ENCODE measurements around the gene NUP93. TPM values are rescaled to one million over a fixed set of nuclear protein-coding genes. Genes with fewer than 3 reads are reported as not detected.
A peak's percentile ranks its signal among the peaks of the same experiment; 100 is the strongest.

The NUP93 gene
- total RNA-seq, 2 donors from 2014 or later, result 146 to 149 TPM

DNA sequence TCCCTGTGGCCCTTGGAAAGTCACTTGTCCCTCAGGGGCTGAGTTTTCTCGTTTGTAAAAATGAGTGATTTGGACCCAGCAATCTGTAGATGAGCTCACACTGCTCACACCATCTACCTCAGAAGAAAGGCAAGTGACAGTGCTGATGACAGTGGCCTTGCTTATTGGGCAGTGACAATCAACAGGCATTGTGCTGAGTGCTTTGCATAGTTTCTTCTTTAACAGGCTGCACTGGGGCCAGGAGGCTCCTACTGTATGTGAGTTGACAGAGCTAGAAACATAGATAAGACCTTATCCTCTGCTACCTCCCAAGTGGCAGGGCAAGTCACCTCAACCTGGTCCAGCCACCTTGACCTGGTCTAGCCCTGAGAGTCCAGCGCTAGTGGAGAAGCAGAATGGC lies 105.4 kb downstream of the NUP93 start:
- Mint-ChIP-seq H3K4me1 (peaks cover 8% of the 10 kb centered on the region), H3K9me3 (no peaks in the 10 kb centered on the region), H3K27ac (no peak overlapping the region), H3K36me3 (ENCODE audit: low read depth) (peaks cover 83% of the 10 kb centered on the region), H3K4me3 (no peak overlapping the region), H3K27me3 (ENCODE audit: insufficient read depth) (no peaks in the 10 kb centered on the region)
- Histone ChIP-seq H3K36me3 (ENCODE audit: control insufficient read depth, insufficient read depth, low read length) (peaks cover 82% of the 10 kb centered on the region), H3K27me3 (ENCODE audit: control insufficient read depth, insufficient read depth, low read length, poor library complexity, severe bottlenecking) (no peaks in the 10 kb centered on the region), H3K27ac (ENCODE audit: low read depth, low read length) (no peak overlapping the region), H3K9me3 (ENCODE audit: control insufficient read depth, low read length) (no peaks in the 10 kb centered on the region), H3K9ac (ENCODE audit: extremely low read depth, low read length, poor library complexity, severe bottlenecking) (no peak overlapping the region), H3K4me3 (ENCODE audit: low read length) (no peak overlapping the region), H3K4me1 (ENCODE audit: control insufficient read depth, insufficient read depth, low read length) (no peaks in the 10 kb centered on the region)
- DNase-seq, result no peak
- 92 to 94% methylated on average over 2 of the region's 2 CpGs for WGBS, 2 experiments (ENCODE audit: insufficient coverage in 1 of 2, insufficient read length in 1 of 2)
- TF ChIP-seq CTCF (conservative IDR thresholded peaks at IDR 0.05), result no peak

GRCh38 chr16:56836410-56837230 lies 106.7 kb downstream of the NUP93 start:
- Mint-ChIP-seq H3K27me3 (ENCODE audit: insufficient read depth) (no peaks in the 10 kb centered on the region), H3K9me3 (no peaks in the 10 kb centered on the region), H3K4me3 (no peak overlapping the region), H3K36me3 (ENCODE audit: low read depth) (peaks cover 86% of the 10 kb centered on the region), H3K27ac (peak overlapping the region; percentile 11), H3K4me1 (no peaks in the 10 kb centered on the region)
- Histone ChIP-seq H3K4me1 (ENCODE audit: control insufficient read depth, insufficient read depth, low read length) (no peaks in the 10 kb centered on the region), H3K27ac (ENCODE audit: low read depth, low read length) (peak overlapping the region; percentile 27), H3K36me3 (ENCODE audit: control insufficient read depth, insufficient read depth, low read length) (peaks cover 81% of the 10 kb centered on the region), H3K27me3 (ENCODE audit: control insufficient read depth, insufficient read depth, low read length, poor library complexity, severe bottlenecking) (no peaks in the 10 kb centered on the region), H3K9ac (ENCODE audit: extremely low read depth, low read length, poor library complexity, severe bottlenecking) (no peak overlapping the region), H3K4me3 (ENCODE audit: low read length) (no peak overlapping the region), H3K9me3 (ENCODE audit: control insufficient read depth, low read length) (no peaks in the 10 kb centered on the region)
- no peak for DNase-seq
- 85 to 88% methylated on average over 4 to 5 of the region's 5 CpGs for WGBS, 2 experiments (ENCODE audit: insufficient coverage in 1 of 2, insufficient read length in 1 of 2)
- no peak for TF ChIP-seq CTCF (conservative IDR thresholded peaks at IDR 0.05)

- Mint-ChIP-seq H3K4me1 (no peaks in the 10 kb centered on the region), H3K9me3 (no peaks in the 10 kb centered on the region), H3K27ac (no peak overlapping the region), H3K36me3 (ENCODE audit: low read depth) (peaks cover 89% of the 10 kb centered on the region), H3K27me3 (ENCODE audit: insufficient read depth) (no peaks in the 10 kb centered on the region), H3K4me3 (no peak overlapping the region)
- H3K9ac ChIP-seq (ENCODE audit: extremely low read depth, low read length, poor library complexity, severe bottlenecking), result no peak overlapping the region
- WGBS, 2 experiments (ENCODE audit: insufficient coverage in 1 of 2, insufficient read length in 1 of 2), result 95 to 96% methylated on average over 7 to 9 of the region's 9 CpGs
- peaks cover 78% of the 10 kb centered on the region for H3K36me3 ChIP-seq (ENCODE audit: control insufficient read depth, insufficient read depth, low read length)
- no peak overlapping the region for H3K4me3 ChIP-seq (ENCODE audit: low read length)
- no peak for DNase-seq
- no peaks in the 10 kb centered on the region for H3K4me1 ChIP-seq (ENCODE audit: control insufficient read depth, insufficient read depth, low read length)
- no peaks in the 10 kb centered on the region for H3K9me3 ChIP-seq (ENCODE audit: control insufficient read depth, low read length)
- TF ChIP-seq CTCF (conservative IDR thresholded peaks at IDR 0.05), result no peak
- no peaks in the 10 kb centered on the region for H3K27me3 ChIP-seq (ENCODE audit: control insufficient read depth, insufficient read depth, low read length, poor library complexity, severe bottlenecking)
- no peak overlapping the region for H3K27ac ChIP-seq (ENCODE audit: low read depth, low read length)
Observed at GRCh38 chr16:56838622-56839337, 108.9 kb downstream of the NUP93 start.
